Mucosa of stomach (tissue), 1 donor: Measurements from ENCODE around the gene LTC4S.

Experiments used
- H3K27me3 ChIP-seq: one replicate; pipeline ENCODE4 v1.7.0; 2013; ENCODE audit warnings: mild to moderate bottlenecking, low read length; ENCODE audit not compliant: control insufficient read depth, insufficient read depth
- H3K36me3 ChIP-seq: one replicate; pipeline ENCODE4 v1.7.0; 2013; ENCODE audit warnings: low read length; ENCODE audit not compliant: control insufficient read depth, insufficient read depth
- H3K4me1 ChIP-seq: one replicate; pipeline ENCODE4 v1.7.0; 2013; ENCODE audit warnings: mild to moderate bottlenecking, low read length; ENCODE audit not compliant: control insufficient read depth, insufficient read depth
- H3K4me3 ChIP-seq: one replicate; pipeline ENCODE4 v1.7.0; 2013; ENCODE audit warnings: low read length
- H3K9ac ChIP-seq: one replicate; pipeline ENCODE4 v1.7.0; 2013; ENCODE audit warnings: mild to moderate bottlenecking, low read length, moderate library complexity
- H3K9me3 ChIP-seq: one replicate; pipeline ENCODE4 v1.7.0; 2013; ENCODE audit warnings: mild to moderate bottlenecking, low read length, moderate library complexity; ENCODE audit not compliant: control insufficient read depth
- donor health status: Pancreatic carcinoma.

Gene LTC4S

GRCh38 chr5:179763215-179763945 lies 30.4 kb upstream of the LTC4S start:
- H3K9ac ChIP-seq = no peak overlapping the region
- peaks cover 10% of the 10 kb centered on the region for H3K36me3 ChIP-seq
- H3K4me1 ChIP-seq = peaks cover 37% of the 10 kb centered on the region
- H3K4me3 ChIP-seq = no peak overlapping the region
- H3K27me3 ChIP-seq = no peaks in the 10 kb centered on the region
- no peaks in the 10 kb centered on the region for H3K9me3 ChIP-seq

- H3K4me1 ChIP-seq = peaks cover 37% of the 10 kb centered on the region
- H3K9ac ChIP-seq = no peak overlapping the region
- H3K27me3 ChIP-seq = no peaks in the 10 kb centered on the region
- no peak overlapping the region for H3K4me3 ChIP-seq
- peaks cover 10% of the 10 kb centered on the region for H3K36me3 ChIP-seq
- no peaks in the 10 kb centered on the region for H3K9me3 ChIP-seq
Observed at GRCh38 chr5:179764056-179764455, 29.7 kb upstream of the LTC4S start.

DNA sequence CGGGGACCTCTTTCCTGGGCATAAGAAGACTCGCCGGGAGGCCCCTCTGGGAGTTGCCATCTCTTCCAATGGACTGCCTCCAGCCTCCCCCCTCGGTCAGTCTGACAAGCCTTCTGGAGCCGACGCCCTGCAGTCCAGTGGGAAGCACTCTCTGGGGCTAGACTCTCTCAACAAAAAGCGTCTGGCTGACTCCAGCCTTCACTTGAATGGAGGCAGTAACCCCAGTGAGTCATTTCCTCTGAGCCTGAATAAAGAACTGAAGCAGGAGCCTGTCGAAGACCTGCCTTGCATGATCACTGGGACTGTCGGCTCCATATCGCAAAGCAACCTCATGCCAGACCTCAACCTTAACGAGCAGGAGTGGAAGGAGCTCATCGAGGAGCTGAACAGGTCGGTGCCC lies 28.4 kb upstream of the LTC4S start:
- Histone ChIP-seq H3K9me3 (no peaks in the 10 kb centered on the region), H3K4me1 (peaks cover 28% of the 10 kb centered on the region), H3K9ac (no peak overlapping the region), H3K4me3 (no peak overlapping the region), H3K27me3 (no peaks in the 10 kb centered on the region), H3K36me3 (peaks cover 10% of the 10 kb centered on the region)

DNA sequence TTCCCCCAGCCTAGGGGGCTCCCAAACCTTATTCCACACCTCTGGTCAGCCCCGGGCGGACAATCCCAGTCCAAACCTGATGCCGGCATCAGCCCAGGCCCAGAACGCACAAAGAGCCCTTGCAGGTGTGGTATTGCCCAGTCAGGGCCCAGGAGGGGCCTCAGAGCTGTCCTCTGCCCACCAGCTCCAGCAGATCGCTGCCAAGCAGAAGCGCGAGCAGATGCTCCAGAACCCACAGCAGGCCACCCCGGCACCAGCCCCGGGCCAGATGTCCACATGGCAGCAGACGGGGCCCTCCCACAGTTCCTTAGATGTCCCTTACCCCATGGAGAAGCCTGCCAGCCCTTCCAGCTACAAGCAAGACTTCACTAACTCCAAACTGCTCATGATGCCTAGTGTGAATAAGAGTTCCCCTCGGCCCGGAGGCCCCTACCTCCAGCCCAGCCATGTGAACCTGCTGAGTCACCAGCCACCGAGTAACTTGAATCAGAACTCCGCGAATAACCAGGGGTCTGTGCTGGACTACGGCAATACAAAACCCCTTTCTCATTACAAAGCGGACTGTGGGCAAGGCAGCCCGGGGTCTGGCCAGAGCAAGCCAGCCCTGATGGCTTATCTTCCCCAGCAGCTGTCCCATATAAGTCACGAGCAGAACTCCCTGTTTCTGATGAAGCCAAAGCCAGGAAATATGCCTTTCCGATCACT lies 27.6 kb upstream of the LTC4S start:
- Histone ChIP-seq H3K36me3 (peaks cover 10% of the 10 kb centered on the region), H3K4me1 (peaks cover 28% of the 10 kb centered on the region), H3K27me3 (no peaks in the 10 kb centered on the region), H3K9ac (no peak overlapping the region), H3K9me3 (no peaks in the 10 kb centered on the region), H3K4me3 (no peak overlapping the region)

GRCh38 chr5:179766726-179767455 lies 26.9 kb upstream of the LTC4S start:
- no peak overlapping the region for H3K9ac ChIP-seq
- no peak overlapping the region for H3K4me3 ChIP-seq
- H3K4me1 ChIP-seq = peaks cover 22% of the 10 kb centered on the region
- no peaks in the 10 kb centered on the region for H3K27me3 ChIP-seq
- peaks cover 15% of the 10 kb centered on the region for H3K36me3 ChIP-seq
- no peaks in the 10 kb centered on the region for H3K9me3 ChIP-seq

GRCh38 chr5:179767496-179768100 lies 26.2 kb upstream of the LTC4S start:
- Histone ChIP-seq H3K4me1 (peaks cover 15% of the 10 kb centered on the region), H3K9ac (no peak overlapping the region), H3K27me3 (no peaks in the 10 kb centered on the region), H3K4me3 (no peak overlapping the region), H3K9me3 (no peaks in the 10 kb centered on the region), H3K36me3 (peaks cover 20% of the 10 kb centered on the region)

DNA sequence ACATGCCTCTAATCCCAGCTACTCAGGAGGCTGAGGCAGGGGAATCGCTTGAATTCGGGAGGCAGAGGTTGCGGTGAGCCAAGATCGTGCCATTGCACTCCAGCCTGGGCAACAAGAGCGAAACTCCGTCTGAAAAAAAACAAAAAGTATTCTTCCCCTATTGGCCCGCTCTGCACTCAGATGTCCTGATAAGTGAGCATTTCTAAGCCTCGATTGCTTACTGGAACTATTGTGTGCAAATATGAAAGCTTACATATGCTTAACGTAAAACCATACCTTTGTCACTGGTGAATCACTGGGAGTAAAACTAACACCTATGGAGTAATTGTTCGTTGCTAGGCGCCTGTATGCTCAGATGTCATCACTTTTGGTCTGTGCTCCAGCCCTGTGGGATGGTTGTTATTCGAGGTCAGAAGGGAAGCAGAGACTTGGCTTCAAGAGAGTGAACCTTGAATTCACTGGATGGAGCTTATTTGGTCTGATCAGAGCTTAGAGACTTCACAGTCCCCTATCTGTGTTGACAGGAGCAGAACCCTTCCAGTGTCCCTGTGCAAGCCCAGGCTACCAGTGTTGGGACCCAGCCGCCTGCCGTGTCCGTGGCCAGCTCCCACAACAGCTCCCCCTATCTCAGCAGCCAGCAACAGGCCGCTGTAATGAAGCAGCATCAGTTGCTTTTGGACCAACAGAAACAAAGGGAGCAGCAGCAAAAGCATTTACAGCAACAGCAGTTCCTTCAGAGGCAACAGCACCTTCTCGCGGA lies 25.3 kb upstream of the LTC4S start:
- H3K27me3 ChIP-seq = no peaks in the 10 kb centered on the region
- H3K4me3 ChIP-seq = no peak overlapping the region
- H3K9ac ChIP-seq = no peak overlapping the region
- peaks cover 8% of the 10 kb centered on the region for H3K4me1 ChIP-seq
- no peaks in the 10 kb centered on the region for H3K9me3 ChIP-seq
- peaks cover 25% of the 10 kb centered on the region for H3K36me3 ChIP-seq

- Histone ChIP-seq H3K27me3 (no peaks in the 10 kb centered on the region), H3K36me3 (peaks cover 32% of the 10 kb centered on the region), H3K4me1 (peaks cover 6% of the 10 kb centered on the region), H3K4me3 (no peak overlapping the region), H3K9me3 (no peaks in the 10 kb centered on the region), H3K9ac (no peak overlapping the region)
Observed at GRCh38 chr5:179769271-179769670, 24.5 kb upstream of the LTC4S start.

DNA sequence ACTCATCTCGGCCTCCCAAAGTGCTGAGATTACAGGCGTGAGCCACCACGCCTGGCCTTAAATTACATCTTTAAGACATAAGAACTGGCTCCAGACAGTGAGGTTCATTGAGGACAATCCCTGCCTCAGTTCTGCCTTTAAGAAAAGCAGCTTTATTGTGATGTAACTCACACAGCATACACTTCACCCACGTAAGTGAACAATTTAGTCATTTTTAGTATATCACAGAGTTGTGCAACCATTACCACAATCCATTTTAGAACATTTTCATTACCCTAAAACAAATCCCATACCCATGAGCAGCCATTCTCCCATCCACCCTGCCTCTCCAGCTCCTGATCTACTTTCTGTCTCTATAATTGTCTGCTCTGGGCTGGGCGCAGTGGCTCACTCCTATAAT lies 24.0 kb upstream of the LTC4S start:
- H3K27me3 ChIP-seq = no peaks in the 10 kb centered on the region
- H3K9me3 ChIP-seq = no peaks in the 10 kb centered on the region
- no peak overlapping the region for H3K9ac ChIP-seq
- H3K36me3 ChIP-seq = peaks cover 32% of the 10 kb centered on the region
- H3K4me1 ChIP-seq = peaks cover 6% of the 10 kb centered on the region
- H3K4me3 ChIP-seq = no peak overlapping the region

- H3K27me3 ChIP-seq = no peaks in the 10 kb centered on the region
Observed at GRCh38 chr5:179771311-179771895, 22.4 kb upstream of the LTC4S start.

DNA sequence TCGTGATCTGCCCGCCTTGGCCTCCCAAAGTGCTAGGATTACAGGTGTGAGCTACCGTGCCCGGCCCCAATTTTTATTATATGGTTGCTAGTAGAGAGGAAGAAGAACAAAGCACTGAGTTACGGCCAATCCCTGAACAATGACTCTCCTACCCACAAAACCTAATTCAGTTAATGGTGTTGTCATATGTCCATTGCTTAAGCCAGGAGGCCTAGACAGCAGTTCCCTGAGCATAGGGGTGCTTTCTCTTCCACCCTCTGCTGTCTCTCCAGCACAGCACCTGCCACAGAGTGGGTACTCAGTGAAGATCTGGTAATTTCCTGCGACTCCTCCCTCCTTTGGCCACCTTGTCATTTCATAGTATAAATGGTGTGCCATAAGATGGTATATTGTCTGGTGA lies 21.4 kb upstream of the LTC4S start:
- no peaks in the 10 kb centered on the region for H3K27me3 ChIP-seq
- no peak overlapping the region for H3K4me3 ChIP-seq
- H3K36me3 ChIP-seq = peaks cover 28% of the 10 kb centered on the region
- no peak overlapping the region for H3K9ac ChIP-seq
- no peaks in the 10 kb centered on the region for H3K9me3 ChIP-seq
- no peaks in the 10 kb centered on the region for H3K4me1 ChIP-seq

More at GRCh38 chr5:179771311-179771895, 22.4 kb upstream of the LTC4S start:
- Histone ChIP-seq H3K36me3 (peaks cover 31% of the 10 kb centered on the region), H3K4me3 (no peak overlapping the region), H3K9ac (no peak overlapping the region), H3K4me1 (no peaks in the 10 kb centered on the region), H3K9me3 (no peaks in the 10 kb centered on the region)
